H1 (cell line): ENCODE results near the gene GPSM1. TPM values are rescaled to one million over a fixed set of nuclear protein-coding genes. Genes with fewer than 3 reads are reported as not detected.

Source experiments
- JUND ChIP-seq: IDR thresholded peaks from 2 replicates; pipeline ENCODE4 v1.6.1; 2011; ENCODE audit warnings: mild to moderate bottlenecking, improper control_type of control experiment, low read length
- KDM4A ChIP-seq: IDR thresholded peaks from one replicate; pipeline ENCODE4 v1.7.1; 2012; ENCODE audit warnings: low read depth, mild to moderate bottlenecking, moderate library complexity, low read length, inconsistent platforms; ENCODE audit not compliant: severe bottlenecking
- RBBP5 ChIP-seq: IDR thresholded peaks from 2 replicates; pipeline ENCODE4 v1.7.1; 2012; ENCODE audit warnings: low read depth, mild to moderate bottlenecking, inconsistent platforms, low read length, moderate library complexity, borderline replicate concordance
- RNF2 ChIP-seq: fragments of 200-900, 300-1000 bp; sonication (generic); IDR thresholded peaks from 2 replicates; pipeline ENCODE4 v1.7.1; 2016; ENCODE audit warnings: borderline replicate concordance, low read depth, mild to moderate bottlenecking, antibody characterized with exemption, low read length; ENCODE audit not compliant: poor library complexity, severe bottlenecking; ENCODE audit errors: missing control alignments
- TCF12 ChIP-seq: IDR thresholded peaks from 2 replicates; pipeline ENCODE4 v1.6.1; 2011; ENCODE audit warnings: low read depth, mild to moderate bottlenecking, low read length
- polyA plus RNA-seq, 7 experiments: library from polyadenylated mRNA; depleted of rRNA in 3 of 7; stranded (reverse) in 5 of 7; unstranded in 2 of 7; fragments of >200 nt in 5 of 7; fragments of 200-250 nt in 2 of 7; gene quantifications; 1 replicate in 5 of 7; 2 replicates in 1 of 7; 4 replicates in 1 of 7; pipeline versions ENCODE4 v1.2.1 to v1.2.3, GENCODE V29; 2011 to 2013; ENCODE audit warnings: missing spikeins in 2 of 7, mixed read lengths in 2 of 7
- total RNA-seq: library from RNA; stranded (reverse); fragmentation: NEBNext Ultra II Directional; extraction: Animal tissue kit (Norgen Biotek cat#: 25700); gene quantifications from 2 replicates; pipeline ENCODE4 v1.2.1, GENCODE V29; 2021

GPSM1 gene
- total and polyA plus RNA-seq, 2 of the 8 experiments (the other 6 are each of a cell fraction or from before 2014, with no cell fraction given) = 12.8 to 18.0 TPM

- TF ChIP-seq TCF12 (no peak), JUND (no peak), RNF2 (no peak), KDM4A (no peak), RBBP5 (no peak)
These were observed 10.3 kb upstream of the GPSM1 start (continued) for GRCh38 chr9:136316896-136317676.
